GM19193 (cell line): ENCODE results near the gene IKZF5.
A peak's percentile ranks its signal among the peaks of the same experiment; 100 is the strongest.

Experiments
- POLR2A ChIP-seq: IDR thresholded peaks from 4 replicates; pipeline ENCODE4 v1.6.1; 2011; ENCODE audit not compliant: insufficient read depth, insufficient read length; ENCODE audit errors: extremely low read depth

IKZF5 gene

GRCh38 chr10:123000155-123000554, 8.4 kb downstream of the IKZF5 start:
- no peak for TF ChIP-seq POLR2A

- no peak for TF ChIP-seq POLR2A
Observed at GRCh38 chr10:122999347-122999746, 9.2 kb downstream of the IKZF5 start.

GRCh38 chr10:122998934-122999333, 9.7 kb downstream of the IKZF5 start:
- no peak for TF ChIP-seq POLR2A

- TF ChIP-seq POLR2A = no peak
Observed at GRCh38 chr10:122998360-122998917, 10.2 kb downstream of the IKZF5 start.

GRCh38 chr10:122997864-122998263, 10.7 kb downstream of the IKZF5 start:
- TF ChIP-seq POLR2A = no peak

- TF ChIP-seq POLR2A = no peak
Observed at GRCh38 chr10:122995936-122996335, 12.7 kb downstream of the IKZF5 start.

GRCh38 chr10:122993797-122994336, 14.7 kb downstream of the IKZF5 start:
- no peak for TF ChIP-seq POLR2A

GRCh38 chr10:122992031-122992585, 16.5 kb downstream of the IKZF5 start:
- TF ChIP-seq POLR2A = no peak

GRCh38 chr10:122990278-122990677, 18.3 kb downstream of the IKZF5 start:
- no peak for TF ChIP-seq POLR2A

GRCh38 chr10:122988501-122988900, 20.1 kb downstream of the IKZF5 start:
- TF ChIP-seq POLR2A = no peak

GRCh38 chr10:122986335-122986734, 22.3 kb downstream of the IKZF5 start:
- no peak for TF ChIP-seq POLR2A

- no peak for TF ChIP-seq POLR2A
Observed at GRCh38 chr10:122984708-122985107, 23.9 kb downstream of the IKZF5 start.

GRCh38 chr10:122983898-122984297, 24.7 kb downstream of the IKZF5 start:
- no peak for TF ChIP-seq POLR2A

GRCh38 chr10:122981066-122981464, 27.5 kb downstream of the IKZF5 start:
- TF ChIP-seq POLR2A = no peak

- peak; percentile 87 for TF ChIP-seq POLR2A
Observed at GRCh38 chr10:122980209-122981065, 28.2 kb downstream of the IKZF5 start, which contains the start of gene PSTK. Gene PSTK, plus strand, starts transcription at chr10:122980401. Its CDS starts 79 bp downstream, at chr10:122980480.
